CD14-positive monocyte (primary cell): ENCODE results near the gene TCAIM. TPM values are rescaled to one million over a fixed set of nuclear protein-coding genes. Genes with fewer than 3 reads are reported as not detected.

Experiments used
- DNase-seq, 3 donors: peaks; one replicate each; pipeline ENCODE4 v3.0.0-alpha.2; 2011 to 2022
- H2AFZ ChIP-seq: 2 replicates; pipeline ENCODE4 v1.6.0; 2012; ENCODE audit warnings: mild to moderate bottlenecking, low read depth, low read length, inconsistent platforms; ENCODE audit not compliant: insufficient read depth, poor library complexity, severe bottlenecking
- H3K27ac ChIP-seq, 2 donors: 1 replicate in 1 of 2; 2 replicates in 1 of 2; pipeline ENCODE4 v1.5.1; 2012 to 2013; ENCODE audit warnings: low read length in 2 of 2, control low read depth in 1 of 2, inconsistent platforms in 1 of 2, low read depth in 1 of 2, mild to moderate bottlenecking in 1 of 2
- H3K27me3 ChIP-seq, 2 donors: one replicate each; pipeline versions ENCODE4 v1.6.0 to v1.6.1; 2011 to 2013; ENCODE audit warnings: low read length in 2 of 2; ENCODE audit not compliant: control insufficient read depth in 2 of 2, insufficient read depth in 2 of 2
- H3K36me3 ChIP-seq, 2 donors: replicated peaks in 1 of 2; 1 replicate in 1 of 2; 2 replicates in 1 of 2; pipeline versions ENCODE4 v1.5.1 to v1.6.1; 2012 to 2013; ENCODE audit warnings: low read length in 2 of 2, control low read depth in 1 of 2, inconsistent platforms in 1 of 2, mild to moderate bottlenecking in 1 of 2; ENCODE audit not compliant: insufficient read depth in 2 of 2, control insufficient read depth in 1 of 2
- H3K4me1 ChIP-seq, 2 donors: 1 replicate in 1 of 2; 2 replicates in 1 of 2; pipeline versions ENCODE4 v1.5.1 to v1.6.1; 2012 to 2013; ENCODE audit warnings: low read length in 2 of 2, control low read depth in 1 of 2, inconsistent platforms in 1 of 2, mild to moderate bottlenecking in 1 of 2, moderate library complexity in 1 of 2; ENCODE audit not compliant: insufficient read depth in 2 of 2, control insufficient read depth in 1 of 2
- H3K4me2 ChIP-seq: replicated peaks from 2 replicates; pipeline ENCODE3; 2012; ENCODE audit warnings: low read length, moderate library complexity, mild to moderate bottlenecking; ENCODE audit not compliant: poor library complexity, severe bottlenecking; ENCODE audit errors: extremely low read depth
- H3K4me3 ChIP-seq, 3 experiments: fragments of 200-600 bp in 1 of 3; sonication (generic) in 1 of 3; replicated peaks in 1 of 3; 1 replicate in 2 of 3; 2 replicates in 1 of 3; pipeline ENCODE4 v1.5.1; 2011 to 2013; ENCODE audit warnings: low read length in 3 of 3, mild to moderate bottlenecking in 3 of 3, control low read depth in 2 of 3, low read depth in 2 of 3, inconsistent platforms in 1 of 3, moderate library complexity in 1 of 3
- H3K79me2 ChIP-seq: 2 replicates; pipeline ENCODE4 v1.6.0; 2012; ENCODE audit warnings: mild to moderate bottlenecking, control low read depth, inconsistent platforms, low read length, moderate library complexity; ENCODE audit not compliant: insufficient read depth
- H3K9ac ChIP-seq: 2 replicates; pipeline ENCODE4 v1.6.0; 2017; ENCODE audit warnings: low read length, mild to moderate bottlenecking; ENCODE audit not compliant: insufficient read depth, poor library complexity, severe bottlenecking
- H3K9me3 ChIP-seq, 2 donors: replicated peaks in 1 of 2; 1 replicate in 1 of 2; 2 replicates in 1 of 2; pipeline versions ENCODE4 v1.5.1 to v1.6.1; 2012 to 2013; ENCODE audit warnings: low read length in 2 of 2, control low read depth in 1 of 2; ENCODE audit not compliant: control insufficient read depth in 1 of 2, insufficient read depth in 1 of 2
- H4K20me1 ChIP-seq: 2 replicates; pipeline ENCODE4 v1.6.0; 2012; ENCODE audit warnings: mild to moderate bottlenecking, low read length, control low read depth, moderate library complexity; ENCODE audit not compliant: insufficient read depth
- H3K27ac Mint-ChIP-seq, 7 donors: one replicate each; pipeline ENCODE4 v1.8.0; 2020; ENCODE audit warnings: mild to moderate bottlenecking in 7 of 7, mixed read lengths in 7 of 7, moderate library complexity in 6 of 7, inconsistent platforms in 2 of 7
- H3K27me3 Mint-ChIP-seq, 3 donors: one replicate each; pipeline ENCODE4 v1.8.0; 2021 to 2022; ENCODE audit warnings: low read depth in 3 of 3, mild to moderate bottlenecking in 3 of 3, mixed read lengths in 3 of 3, moderate library complexity in 3 of 3, inconsistent platforms in 1 of 3
- H3K36me3 Mint-ChIP-seq, 2 donors: one replicate each; pipeline ENCODE4 v1.8.0; 2020; ENCODE audit warnings: mixed read lengths in 2 of 2, inconsistent platforms in 1 of 2, mild to moderate bottlenecking in 1 of 2
- H3K4me1 Mint-ChIP-seq: one replicate; pipeline ENCODE4 v1.8.0; 2020; ENCODE audit warnings: mild to moderate bottlenecking, mixed read lengths
- H3K4me3 Mint-ChIP-seq, 2 donors: one replicate each; pipeline ENCODE4 v1.8.0; 2020; ENCODE audit warnings: mild to moderate bottlenecking in 2 of 2, mixed read lengths in 2 of 2, moderate library complexity in 1 of 2
- H3K9me3 Mint-ChIP-seq, 7 donors: one replicate each; pipeline ENCODE4 v1.8.0; 2020 to 2022; ENCODE audit warnings: mixed read lengths in 7 of 7, mild to moderate bottlenecking in 6 of 7, moderate library complexity in 6 of 7, inconsistent platforms in 2 of 7
- CTCF ChIP-seq: fragments of 200-600 bp; IDR thresholded peaks from one replicate; pipeline ENCODE4 v1.8.0; 2022; ENCODE audit warnings: antibody characterized with exemption, mild to moderate bottlenecking
- WGBS: methylation state at CpG from one replicate; pipeline ENCODE4 v1.1.5; 2013; ENCODE audit warnings: missing lambda C conversion rate; ENCODE audit not compliant: insufficient coverage; 5-methylcytosine and 5-hydroxymethylcytosine counted together
- intact Hi-C, 2 donors: fragments of 100-400 bp; cut with micrococcal nuclease; formaldehyde crosslinking; loops; one replicate each; pipeline versions ENCODE4 v1.15.0 to v1.15.1; 2023
- polyA plus RNA-seq, 3 donors: library from polyadenylated mRNA; depleted of rRNA in 1 of 3; unstranded in 2 of 3; stranded (reverse) in 1 of 3; fragments of 300-500 nt in 2 of 3; fragments of >200 nt in 1 of 3; fragmentation: Illumina TruSeq in 2 of 3; gene quantifications; 1 replicate in 2 of 3; 2 replicates in 1 of 3; pipeline ENCODE4 v1.2.3, GENCODE V29; 2012 to 2021

TCAIM gene
- polyA plus RNA-seq, 3 donors, result 9.1 to 26.7 (median 20.0) TPM

- Histone ChIP-seq H3K27ac (peak overlapping the region in 1 of 2 donors; percentile 11), H3K9ac (no peak overlapping the region), H3K4me1 (peaks cover 12 to 14% of the 10 kb centered on the region in 2 donors), H3K79me2 (peaks cover 15% of the 10 kb centered on the region), H2AFZ (no peak overlapping the region), H3K4me2 (no peak overlapping the region), H3K36me3 (peaks cover 19 to 47% of the 10 kb centered on the region in 2 donors), H3K9me3 (no peaks in the 10 kb centered on the region), H4K20me1 (no peaks in the 10 kb centered on the region), H3K27me3 (no peaks in the 10 kb centered on the region), H3K4me3 (no peak overlapping the region)
- TF ChIP-seq CTCF, result no peak
- H3K4me1 Mint-ChIP-seq, result peaks cover 13% of the 10 kb centered on the region
- peaks cover 35 to 36% of the 10 kb centered on the region in 2 donors for H3K36me3 Mint-ChIP-seq
- intact Hi-C loops, result no loop called here
- H3K27me3 Mint-ChIP-seq, result no peaks in the 10 kb centered on the region
- peaks cover 0 to 5% (median 0%) of the 10 kb centered on the region in 7 donors for H3K9me3 Mint-ChIP-seq
- H3K4me3 Mint-ChIP-seq, result no peak overlapping the region
- DNase-seq, result peak; percentile 18 to 60 (median 30)
- no CpG with 5 or more reads among the region's 2 CpGs for WGBS
- H3K27ac Mint-ChIP-seq, result peak overlapping the region in 4 of 7 donors; percentile 4 to 61 (median 10)
Observed at GRCh38 chr3:44355362-44356033, 16.9 kb downstream of the TCAIM start.

GRCh38 chr3:44359146-44359751 is 20.7 kb downstream of the TCAIM start:
- no peaks in the 10 kb centered on the region for H3K9me3 Mint-ChIP-seq
- peaks cover 13% of the 10 kb centered on the region for H3K4me1 Mint-ChIP-seq
- Histone ChIP-seq H3K9me3 (no peaks in the 10 kb centered on the region), H4K20me1 (no peaks in the 10 kb centered on the region), H3K4me3 (no peak overlapping the region), H3K27me3 (no peaks in the 10 kb centered on the region), H3K27ac (no peak overlapping the region), H3K9ac (no peak overlapping the region), H3K4me1 (peaks cover 12 to 14% of the 10 kb centered on the region in 2 donors), H2AFZ (no peak overlapping the region), H3K36me3 (peaks cover 29 to 51% of the 10 kb centered on the region in 2 donors), H3K4me2 (no peak overlapping the region), H3K79me2 (no peaks in the 10 kb centered on the region)
- H3K36me3 Mint-ChIP-seq, result peaks cover 41 to 46% of the 10 kb centered on the region in 2 donors
- TF ChIP-seq CTCF, result no peak
- WGBS, result 100% methylated on average over 2 of the region's 3 CpGs
- DNase-seq, result no peak
- peak overlapping the region in 1 of 7 donors; percentile 7 for H3K27ac Mint-ChIP-seq
- intact Hi-C loops, result no loop called here
- no peak overlapping the region for H3K4me3 Mint-ChIP-seq
- peaks cover 0 to 3% (median 0%) of the 10 kb centered on the region in 3 donors for H3K27me3 Mint-ChIP-seq
